ENCODE measurements around the gene RXYLT1.
"Not testable (repeated sequence)": the region's sequence is repeated elsewhere in the genome, so short reads cannot be mapped to it uniquely, and the experiment has no call there.

Gene RXYLT1

DNA sequence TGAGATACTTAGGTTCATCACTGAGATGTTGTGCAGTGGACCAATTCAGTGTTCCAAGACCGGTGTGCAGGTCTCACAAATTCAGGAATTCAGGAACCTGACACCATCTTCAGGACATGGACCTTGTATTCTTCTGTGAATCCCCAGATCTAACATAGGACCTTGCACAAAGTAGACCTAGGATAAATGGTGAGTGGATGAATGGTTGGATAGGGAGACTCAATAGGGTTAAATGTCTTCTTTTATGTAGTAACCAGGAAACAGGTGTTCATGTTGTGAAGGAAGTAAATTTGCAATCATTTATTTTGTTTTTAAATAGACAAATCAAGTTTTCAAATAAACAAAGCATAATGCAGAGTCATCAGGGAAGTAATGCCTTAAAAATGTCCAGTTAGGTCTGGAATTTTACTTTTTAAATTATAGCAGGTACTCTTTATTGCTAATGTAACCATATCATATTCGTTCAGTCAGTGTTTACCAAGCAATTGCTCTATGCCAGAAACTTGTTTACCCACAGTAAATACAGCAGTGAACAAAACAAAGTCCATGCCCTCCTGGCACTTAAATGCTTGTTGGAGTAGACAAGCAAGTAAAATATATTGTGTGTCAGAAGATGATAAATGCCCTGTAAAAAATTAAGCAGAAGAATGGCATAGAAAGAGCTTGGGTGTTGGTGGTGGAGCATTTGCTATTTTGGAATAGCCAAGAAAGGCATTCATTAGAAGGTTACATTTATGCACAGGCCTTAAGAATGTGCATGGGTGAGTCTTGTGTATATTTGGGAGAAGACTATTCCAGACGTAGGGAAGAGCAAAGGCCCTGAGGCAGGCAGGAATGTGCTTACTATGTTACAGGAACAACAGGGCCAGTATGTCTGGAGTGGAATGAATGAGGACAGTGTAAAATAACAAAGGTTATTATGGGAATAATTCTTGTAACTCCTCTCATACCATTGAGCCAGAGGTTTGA, 26.3 kb downstream of the RXYLT1 start:
- no peak for DNase-seq

DNA sequence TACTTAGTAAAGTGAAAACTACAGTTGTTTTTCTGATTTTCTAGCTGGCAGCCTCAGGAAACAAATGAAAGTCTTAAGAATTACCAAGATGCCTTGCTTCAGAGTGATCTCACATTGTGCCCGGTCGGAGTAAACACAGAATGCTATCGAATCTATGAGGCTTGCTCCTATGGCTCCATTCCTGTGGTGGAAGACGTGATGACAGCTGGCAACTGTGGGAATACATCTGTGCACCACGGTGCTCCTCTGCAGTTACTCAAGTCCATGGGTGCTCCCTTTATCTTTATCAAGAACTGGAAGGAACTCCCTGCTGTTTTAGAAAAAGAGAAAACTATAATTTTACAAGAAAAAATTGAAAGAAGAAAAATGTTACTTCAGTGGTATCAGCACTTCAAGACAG, 28.9 kb downstream of the RXYLT1 start:
- DNase-seq: no peak

DNA sequence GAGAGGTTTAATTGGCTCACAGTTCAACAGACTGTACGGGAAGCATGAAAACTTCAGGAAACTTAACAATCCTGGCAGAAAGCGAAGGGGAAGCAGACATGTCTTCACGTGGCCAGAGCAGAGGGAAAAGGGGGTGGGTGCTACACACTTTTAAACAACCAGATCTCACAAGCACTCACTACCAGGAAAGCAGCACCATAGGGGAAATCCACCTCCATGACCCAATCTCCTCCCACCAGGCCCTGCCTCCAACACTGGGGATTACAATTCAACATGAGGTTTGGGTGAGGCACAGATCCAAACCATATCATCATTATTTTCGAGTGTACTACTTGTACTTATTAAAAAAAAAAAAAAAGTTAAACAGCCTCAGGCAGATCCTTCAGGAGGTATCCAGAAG, 29.9 kb downstream of the RXYLT1 start:
- DNase-seq: no peak

DNA sequence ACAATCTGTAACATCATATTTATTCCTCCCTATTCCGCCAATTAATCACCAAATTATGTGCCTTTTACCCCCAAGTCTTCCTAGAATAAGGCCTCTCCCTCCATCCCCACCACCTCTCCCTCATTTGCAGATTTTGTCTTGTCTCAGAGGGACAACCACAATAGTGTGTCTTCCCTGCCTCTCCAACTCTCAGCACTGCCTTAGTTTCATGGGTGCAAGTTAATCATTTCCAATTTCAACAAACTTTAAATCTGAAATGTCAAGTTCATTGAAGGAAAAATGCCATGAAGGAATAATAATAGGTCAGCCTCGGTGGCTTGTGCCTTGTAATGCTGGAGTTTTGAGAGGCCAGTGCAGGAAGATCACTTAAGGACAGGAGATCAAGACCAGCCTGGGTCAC, 31.6 kb downstream of the RXYLT1 start:
- DNase-seq: no peak

DNA sequence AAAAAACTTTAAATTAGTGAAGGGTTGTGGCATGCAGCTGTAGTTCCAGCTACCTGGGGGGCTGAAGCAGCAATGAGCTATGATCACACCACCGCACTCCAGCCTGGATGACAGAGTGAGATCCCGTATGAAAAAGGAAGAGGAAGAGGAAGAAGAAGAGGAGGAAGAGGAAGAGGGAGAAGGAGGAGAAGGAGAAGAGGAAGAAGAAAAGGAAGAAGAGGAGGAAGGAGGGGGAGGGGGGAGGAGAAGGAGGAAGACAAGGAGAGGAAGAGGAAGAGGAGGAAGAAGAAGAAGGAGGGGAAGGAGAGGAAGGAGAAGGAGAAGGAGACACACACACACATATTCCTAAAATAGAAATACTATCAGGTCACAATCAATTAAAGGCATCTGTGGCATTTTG, 32.0 kb downstream of the RXYLT1 start:
- no peak for DNase-seq

DNA sequence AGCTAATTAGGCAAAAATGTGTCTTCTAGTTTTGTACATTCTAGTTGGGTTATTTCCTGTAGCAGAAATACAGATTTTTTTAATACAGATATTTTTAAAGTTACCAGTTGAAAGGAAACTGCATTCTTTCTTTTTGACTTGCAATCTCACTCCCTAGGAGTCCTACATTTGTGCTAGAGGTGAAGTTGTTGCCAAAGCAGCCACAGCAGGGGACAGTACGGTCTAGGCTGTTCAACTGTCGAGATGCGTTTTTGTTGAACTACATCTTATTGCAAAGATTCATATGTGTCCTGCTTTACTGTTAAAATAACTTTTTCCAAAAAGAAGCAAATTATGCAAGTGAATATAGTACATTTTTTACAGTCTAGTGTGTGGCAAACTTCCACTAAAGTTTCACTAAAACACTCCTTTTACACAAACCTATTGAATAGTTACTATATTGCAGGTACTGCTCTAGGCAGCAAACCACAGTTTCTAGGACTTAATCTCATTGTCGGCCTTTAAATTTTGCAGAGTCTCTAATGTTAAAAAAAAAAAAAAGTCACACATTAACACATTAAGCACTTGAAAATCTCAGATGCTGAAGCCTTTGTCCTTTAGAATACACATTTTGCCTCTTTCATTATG, 34.5 kb downstream of the RXYLT1 start:
- peak; percentile 37 for DNase-seq

DNA sequence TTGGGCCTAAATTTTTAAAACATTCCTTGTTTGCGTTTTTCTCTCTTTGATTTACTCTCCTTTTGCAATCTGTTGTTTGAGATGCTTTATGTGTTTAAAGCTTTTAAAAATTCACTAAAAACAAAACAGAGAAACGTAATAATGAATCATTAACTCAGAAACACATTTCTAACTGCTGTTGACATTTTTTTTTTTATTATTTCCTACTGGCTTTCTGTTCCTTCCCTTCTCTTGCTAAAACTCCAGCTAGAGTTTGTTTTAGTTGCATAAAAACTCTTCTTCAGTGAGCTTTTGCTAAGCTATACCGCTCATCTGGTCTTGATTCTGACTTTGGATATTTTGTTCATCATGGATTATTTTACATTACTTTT, 35.8 kb downstream of the RXYLT1 start:
- no peak for DNase-seq

DNA sequence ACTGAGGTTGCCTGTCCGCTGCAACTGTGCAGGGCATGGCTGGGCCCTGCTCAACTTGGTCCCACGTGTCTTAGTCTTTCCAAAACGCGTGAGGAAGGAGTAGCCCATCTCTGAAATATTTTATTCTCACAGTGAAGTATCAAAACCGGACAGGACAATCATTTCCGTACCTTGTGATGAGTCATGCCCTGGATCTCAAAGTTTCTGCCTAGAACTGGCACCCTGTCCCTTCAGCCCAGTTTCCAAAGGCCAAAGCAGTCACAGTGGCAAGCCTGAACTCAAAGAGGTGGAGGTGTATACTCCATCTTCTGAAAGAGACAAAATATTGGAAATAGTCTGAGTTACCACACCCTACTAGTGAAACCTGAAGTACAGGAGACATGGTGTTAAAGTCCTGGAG, 36.3 kb downstream of the RXYLT1 start:
- DNase-seq: peak; percentile 32

DNA sequence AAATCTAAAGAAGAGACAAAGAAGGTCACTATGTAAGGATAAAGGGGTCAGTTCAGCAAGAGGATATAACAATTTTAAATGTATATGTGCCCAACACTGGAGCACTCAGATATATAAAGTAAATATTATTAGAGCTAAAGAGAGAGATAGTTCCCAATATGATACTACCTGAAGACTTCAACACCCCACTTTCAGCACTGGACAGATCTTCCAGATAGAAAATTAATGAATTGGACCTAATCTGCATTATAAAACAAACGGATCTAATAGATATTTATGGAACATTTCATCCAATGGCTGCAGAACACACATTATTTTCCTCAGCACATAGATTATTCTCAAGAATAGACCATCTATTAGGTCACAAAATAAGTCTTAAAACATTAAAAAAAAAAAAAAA, 40.7 kb downstream of the RXYLT1 start:
- DNase-seq: no peak

DNA sequence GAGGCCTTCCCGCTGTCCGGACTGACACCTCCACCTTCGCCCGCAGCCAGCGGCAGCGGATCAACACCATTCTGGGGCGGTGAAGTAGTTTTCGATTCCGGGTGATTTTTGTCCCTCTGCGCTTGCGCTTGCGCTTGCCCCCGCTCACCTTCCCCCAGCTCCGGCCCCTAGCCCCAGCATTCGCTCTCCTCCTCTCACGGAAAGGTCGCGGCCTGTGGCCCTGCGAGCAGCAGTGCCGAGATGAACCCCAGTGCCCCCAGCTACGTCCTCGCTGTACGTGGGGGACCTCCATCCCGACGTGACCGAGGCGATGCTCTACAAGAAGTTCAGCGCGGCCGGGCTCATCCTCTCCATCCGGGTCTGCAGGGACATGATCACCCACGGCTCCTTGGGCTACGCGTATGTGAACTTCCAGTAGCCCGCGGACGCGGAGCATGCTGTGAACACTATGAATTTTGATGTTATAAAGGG, 42.1 kb downstream of the RXYLT1 start:
- DNase-seq: no peak

DNA sequence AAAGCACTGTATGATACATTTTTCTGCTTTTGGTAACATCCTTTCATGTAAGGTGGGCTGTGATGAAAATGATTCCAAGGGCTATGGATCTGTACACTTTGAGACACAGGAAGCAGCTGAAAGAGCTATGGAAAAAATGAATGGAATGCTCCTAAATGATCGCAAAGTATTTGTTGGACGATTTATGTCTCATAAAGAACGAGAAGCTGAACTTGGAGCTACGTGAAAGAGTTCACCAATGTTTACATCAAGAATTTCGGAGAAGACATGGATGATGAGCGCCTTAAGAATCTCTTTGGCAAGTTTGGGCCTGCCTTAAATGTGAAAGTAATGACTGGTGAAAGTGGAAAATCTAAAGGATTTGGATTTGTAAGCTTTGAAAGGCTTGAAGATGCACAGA, 42.6 kb downstream of the RXYLT1 start:
- no peak for DNase-seq

DNA sequence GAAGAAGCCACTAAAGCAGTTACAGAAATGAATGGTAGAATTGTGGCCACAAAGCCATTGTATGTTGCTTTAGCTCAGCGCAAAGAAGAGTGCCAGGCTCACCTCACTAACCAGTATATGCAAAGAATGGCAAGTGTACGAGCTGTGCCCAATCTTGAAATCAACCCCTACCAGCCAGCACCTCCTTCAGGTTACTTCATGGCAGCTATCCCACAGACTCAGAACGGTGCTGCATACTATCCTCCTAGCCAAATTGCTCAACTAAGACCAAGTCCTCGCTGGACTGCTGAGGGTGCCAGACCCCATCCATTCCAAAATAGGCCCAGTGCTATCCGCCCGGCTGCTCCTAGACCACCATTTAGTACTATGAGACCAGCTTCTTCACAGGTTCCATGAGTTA, 43.3 kb downstream of the RXYLT1 start:
- DNase-seq: no peak

DNA sequence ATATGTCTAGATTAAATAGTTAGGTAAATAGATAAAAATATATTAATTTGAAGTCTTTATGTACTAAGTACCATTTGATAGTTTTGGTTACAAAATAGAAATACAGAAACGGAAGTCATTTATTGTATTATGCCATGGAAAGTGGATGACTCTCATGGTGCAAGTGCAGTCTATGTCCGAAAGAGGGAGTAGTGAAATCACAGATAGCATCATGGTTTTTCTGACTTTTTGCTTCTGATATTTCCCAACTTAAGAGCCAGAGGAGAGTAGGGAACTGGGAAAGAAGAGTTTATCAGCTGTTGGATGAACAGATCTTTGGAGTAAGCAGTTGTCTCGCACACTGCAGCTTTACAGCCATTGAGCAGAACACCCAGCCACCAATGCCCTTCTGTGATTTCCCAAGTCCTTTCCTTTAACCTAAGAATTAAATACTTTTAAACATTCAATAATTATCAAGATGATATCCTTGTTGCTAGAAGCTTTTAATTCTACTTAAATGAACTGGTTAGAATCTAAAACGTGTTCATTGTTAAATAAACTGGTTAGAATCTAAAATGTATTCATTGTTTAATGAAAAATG, 46.4 kb downstream of the RXYLT1 start:
- DNase-seq: no peak

DNA sequence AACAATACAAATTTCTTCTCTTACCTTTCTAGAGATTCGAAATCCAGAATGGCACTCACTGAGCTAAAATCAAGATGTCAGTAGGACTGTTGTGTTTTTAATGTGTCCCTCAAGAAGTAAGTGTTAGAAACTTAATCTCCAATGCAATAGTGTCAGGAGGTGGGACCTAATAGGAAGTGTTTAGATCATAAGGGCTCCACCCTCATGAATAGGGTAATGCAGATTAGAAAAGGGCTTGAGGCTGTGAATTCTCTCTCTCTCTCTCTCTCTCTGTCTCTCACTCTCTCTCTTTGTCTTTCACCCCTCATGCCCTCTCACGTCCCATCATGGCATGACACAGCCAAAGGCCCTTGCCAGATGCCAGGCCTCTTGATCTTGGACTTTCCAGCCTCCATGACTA, 49.2 kb downstream of the RXYLT1 start:
- no peak for DNase-seq

DNA sequence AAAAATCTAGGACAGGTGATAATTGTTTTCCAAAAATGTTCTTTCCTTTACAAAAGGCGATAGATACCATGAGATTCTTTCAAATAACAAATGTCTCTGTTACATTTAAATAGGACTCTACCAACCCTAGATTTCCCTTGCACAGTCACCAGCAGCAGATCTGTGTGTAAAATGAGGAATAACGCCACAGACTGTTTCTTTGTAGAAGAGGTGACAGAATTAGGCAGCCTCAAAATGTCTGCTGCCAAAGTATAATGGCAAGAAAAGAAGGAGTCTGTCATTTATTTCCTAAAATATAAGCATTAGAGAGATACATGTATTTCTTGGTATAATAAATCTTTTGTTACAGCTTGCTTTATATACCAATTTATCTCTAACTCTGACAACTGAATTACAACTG, 56.3 kb downstream of the RXYLT1 start:
- DNase-seq: no peak

DNA sequence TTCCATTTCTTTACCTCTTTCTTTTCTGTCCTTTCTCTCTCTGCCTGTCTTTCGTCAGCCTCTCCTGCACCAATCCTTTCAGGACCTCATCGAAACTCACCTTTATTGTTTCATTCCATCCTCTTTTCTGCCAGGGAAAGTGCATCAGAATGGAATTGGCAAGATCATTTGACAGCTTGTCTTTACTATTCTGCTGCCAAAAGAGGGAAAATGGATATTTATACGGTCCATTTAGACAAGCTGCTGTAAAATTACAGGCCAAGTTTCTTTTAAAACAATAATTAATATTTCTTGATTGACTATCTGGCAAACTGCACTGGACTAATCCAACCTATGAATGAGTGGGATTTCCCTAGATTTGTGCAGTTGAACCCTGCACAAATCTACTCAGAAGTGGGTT, 57.2 kb downstream of the RXYLT1 start:
- DNase-seq: no peak

DNA sequence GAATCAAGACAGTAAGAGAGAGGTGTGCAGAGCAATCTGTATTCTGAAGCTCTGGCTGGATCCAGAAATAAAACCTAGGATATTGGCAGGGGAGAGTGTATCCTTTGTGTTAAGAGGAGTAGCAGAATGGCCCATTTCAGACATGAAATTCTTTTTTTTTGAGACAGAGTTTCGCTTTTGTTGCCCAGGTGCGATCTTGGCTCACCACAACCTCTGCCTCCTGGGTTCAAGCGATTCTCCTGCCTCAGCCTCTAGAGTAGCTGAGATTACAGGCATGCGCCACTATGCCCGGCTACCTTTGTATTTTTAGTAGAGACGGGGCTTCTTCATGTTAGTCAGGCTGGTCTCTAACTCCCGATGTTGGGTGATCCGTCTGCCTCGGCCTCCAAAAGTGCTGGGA, 58.7 kb downstream of the RXYLT1 start:
- DNase-seq: no peak

DNA sequence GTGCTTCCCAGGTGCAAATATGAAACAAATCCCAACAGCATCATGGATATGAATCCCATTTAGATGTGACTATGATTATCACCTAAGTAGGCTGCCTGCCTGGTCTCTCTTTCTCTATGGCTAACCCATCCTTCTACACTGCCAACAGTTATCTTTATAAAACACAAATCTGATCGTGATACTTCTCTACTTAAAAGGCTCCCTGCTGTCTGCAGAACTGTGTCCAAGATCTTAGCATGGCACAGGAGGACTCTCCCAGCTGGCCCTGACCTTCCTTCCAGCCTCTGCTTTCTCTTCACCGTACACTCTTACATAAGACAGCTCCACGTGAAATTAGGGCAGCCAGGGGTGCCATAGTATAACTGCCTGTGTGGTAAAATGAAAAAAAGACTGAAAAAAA, 61.3 kb downstream of the RXYLT1 start:
- DNase-seq: no peak

DNA sequence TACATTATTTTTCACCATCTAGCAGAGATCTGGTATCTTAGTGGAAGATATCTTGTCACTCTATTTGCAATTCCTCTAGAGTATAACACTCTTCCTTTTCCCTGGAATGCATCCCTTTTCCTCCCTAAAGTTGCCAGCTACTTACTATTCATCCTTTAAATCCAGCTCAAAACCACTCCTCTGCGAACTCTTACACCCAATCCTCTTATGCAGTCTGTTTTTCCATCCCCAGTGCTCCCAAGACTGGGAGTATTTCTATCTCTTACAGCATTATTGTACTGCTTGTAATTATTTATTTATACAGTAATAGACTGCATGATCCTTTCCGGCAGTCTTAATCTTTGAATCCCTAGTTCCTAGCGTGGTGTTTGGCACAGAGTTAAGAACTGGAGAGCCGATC, 61.9 kb downstream of the RXYLT1 start:
- DNase-seq: no peak

DNA sequence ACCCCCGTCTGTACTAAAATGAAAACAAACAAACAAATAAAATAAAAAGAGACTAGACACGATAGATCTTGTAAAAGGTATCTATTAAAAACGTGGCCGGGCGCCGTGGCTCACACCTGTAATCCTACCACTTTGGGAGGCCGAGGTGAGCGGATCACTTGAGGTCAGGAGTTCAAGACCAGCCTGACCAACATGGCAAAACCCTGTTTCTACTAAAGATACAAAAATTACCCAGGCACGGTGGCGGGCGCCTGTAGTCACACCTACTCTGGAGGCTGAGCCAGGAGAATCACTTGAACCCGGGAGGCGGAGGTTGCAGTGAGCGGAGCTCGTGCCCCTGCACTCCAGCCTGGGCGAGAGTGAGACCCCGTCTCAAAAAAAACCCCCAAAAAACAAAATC, 63.0 kb downstream of the RXYLT1 start:
- DNase-seq: not testable (repeated sequence)

DNA sequence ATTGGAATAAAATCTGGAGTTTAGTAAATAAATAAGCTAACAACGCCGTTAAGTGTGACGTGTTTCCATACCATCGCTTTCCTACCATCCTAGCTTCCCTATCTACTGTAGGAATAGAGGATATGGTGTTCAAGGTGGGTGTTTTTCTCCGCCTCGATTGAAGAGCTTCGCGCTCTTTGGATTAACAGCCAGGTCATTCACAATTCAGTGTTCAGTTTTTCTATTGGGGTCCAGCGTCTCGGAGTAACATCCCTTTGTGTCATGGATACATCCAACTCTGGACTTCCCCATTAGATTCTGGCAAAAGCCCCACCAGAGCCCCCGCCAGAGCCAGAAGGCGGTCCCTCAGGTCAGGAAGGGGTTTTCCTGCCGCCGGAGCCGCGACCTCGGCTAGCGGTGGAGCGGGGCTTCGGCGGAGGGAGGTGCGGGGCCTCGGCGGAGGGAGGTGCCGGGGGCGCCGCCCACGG, 63.6 kb downstream of the RXYLT1 start:
- no peak for DNase-seq

DNA sequence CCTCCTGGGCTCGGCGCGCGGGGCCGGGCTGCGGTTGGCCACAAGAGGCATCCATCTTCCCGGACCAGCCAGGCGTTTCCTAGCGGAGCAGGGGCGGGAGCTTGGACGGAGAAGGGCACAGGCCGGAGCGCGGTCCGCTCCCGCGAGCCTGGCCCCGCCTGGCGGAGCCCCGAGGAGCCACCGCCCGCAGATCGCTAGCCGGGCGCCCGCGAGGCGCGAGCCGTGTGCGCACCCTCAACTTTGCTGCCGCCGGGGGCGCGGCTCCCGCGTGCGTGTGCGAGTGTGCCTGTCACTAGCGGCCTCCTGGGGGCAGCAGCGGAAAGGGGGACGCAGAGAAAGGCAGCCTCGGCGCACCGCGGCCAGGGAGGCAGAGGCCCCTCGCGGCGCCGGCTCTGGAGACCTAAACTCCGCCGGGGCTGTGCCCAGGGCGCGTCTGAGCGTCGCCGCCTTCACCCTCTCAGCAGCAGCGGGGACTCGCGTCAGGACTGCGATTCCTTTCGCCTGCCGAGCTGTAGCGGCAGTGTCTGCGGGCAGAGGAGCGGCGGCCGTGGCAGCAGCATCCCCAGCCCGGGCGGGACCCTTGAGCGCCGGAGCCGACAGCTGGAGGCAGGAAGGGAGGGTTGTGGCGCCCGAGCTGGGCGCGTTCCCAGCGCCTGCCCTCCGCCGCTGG, 64.1 kb downstream of the RXYLT1 start:
- DNase-seq: peak; percentile 80

Measured in activated CD4-positive, alpha-beta T cell treated with anti-CD3 and anti-CD28 coated beads, Interleukin-2, amount 50 U/mL, for 16 hours (primary cell).